A549 (cell line): ENCODE measurements around the gene VRTN. TPM values are rescaled to one million over a fixed set of nuclear protein-coding genes. Genes with fewer than 3 reads are reported as not detected.
"Not testable (repeated sequence)": the region's sequence is repeated elsewhere in the genome, so short reads cannot be mapped to it uniquely, and the experiment has no call there.

Source experiments
- ATAC-seq, 2 experiments: fragments of 200-7000 bp in 1 of 2; fragments of >200 bp in 1 of 2; cut with Nextera tagmentation in 1 of 2; cut with Tn5 transposase in 1 of 2; 3 replicates each; pipeline versions ENCODE4 v1.8.0 to v1.9.1; 2018 to 2020; ENCODE audit warnings: mild to moderate bottlenecking in 1 of 2, moderate library complexity in 1 of 2
- CTCF ChIA-PET: fragments of 300-600 bp; sonication (Branson Sonifier 250); formaldehyde crosslinking; extraction: SDS; loops from one replicate; lab custom pipeline; 2021; ENCODE audit warnings: antibody characterized with exemption, inconsistent platforms; lab: Yijun Ruan, JAX
- POLR2A ChIA-PET: fragments of 350-600 bp; formaldehyde crosslinking; extraction: SDS; loops from one replicate; lab custom pipeline; 2021; ENCODE audit warnings: antibody characterized with exemption, inconsistent platforms; lab: Yijun Ruan, JAX
- DNase-seq, 2 experiments: peaks; one replicate each; pipeline versions ENCODE4 v3.0.0 to v3.0.0-alpha.2; 2011 to 2016; ENCODE audit warnings: low read depth in 1 of 2, low spot score in 1 of 2
- FAIRE-seq: peaks from 2 replicates; lab custom pipeline; 2011; peaks lifted over from hg19 to GRCh38; lab: Jason Lieb, UNC
- H3K27ac ChIP-seq, 2 experiments: fragments of >200 bp; sonication (Bioruptor Twin); formaldehyde crosslinking; 3 replicates each; pipeline ENCODE4 v1.5.1; 2016 to 2017
- H3K4me1 ChIP-seq: fragments of >200 bp; sonication (Bioruptor Twin); formaldehyde crosslinking; 3 replicates; pipeline ENCODE4 v1.6.1; 2016
- H3K4me2 ChIP-seq: fragments of >200 bp; sonication (Bioruptor Twin); formaldehyde crosslinking; 3 replicates; pipeline ENCODE4 v1.6.1; 2016
- H3K4me3 ChIP-seq: fragments of >200 bp; sonication (Bioruptor Twin); formaldehyde crosslinking; 3 replicates; pipeline ENCODE4 v1.5.1; 2016
- H3K9me3 ChIP-seq: fragments of >200 bp; sonication (Bioruptor Twin); formaldehyde crosslinking; 3 replicates; pipeline ENCODE4 v1.6.1; 2016
- BHLHE40 ChIP-seq: IDR thresholded peaks from 2 replicates; pipeline ENCODE4 v1.6.1; 2012; ENCODE audit warnings: low read depth, low read length, inconsistent platforms
- CBX2 ChIP-seq: fragments of 200-600 bp; sonication (generic); IDR thresholded peaks from 2 replicates; pipeline ENCODE4 v1.6.1; 2016; ENCODE audit warnings: low read depth, mild to moderate bottlenecking, borderline replicate concordance
- CBX8 ChIP-seq: fragments of 200-600 bp; sonication (generic); IDR thresholded peaks from 2 replicates; pipeline ENCODE4 v1.6.1; 2016
- CEBPB ChIP-seq, 2 experiments: fragments of >200 bp in 1 of 2; sonication (Bioruptor Twin) in 1 of 2; formaldehyde crosslinking in 1 of 2; IDR thresholded peaks; 2 replicates each; pipeline ENCODE4 v1.6.1; 2012 to 2016
- ELK1 ChIP-seq: fragments of 150-350 bp; IDR thresholded peaks from 2 replicates; pipeline ENCODE4 v1.6.1; 2014; ENCODE audit warnings: low read depth, mild to moderate bottlenecking, low read length
- ESRRA ChIP-seq: fragments of 150-350 bp; IDR thresholded peaks from 2 replicates; pipeline ENCODE4 v1.6.1; 2014; ENCODE audit warnings: mild to moderate bottlenecking, low read length, borderline replicate concordance
- FOSB ChIP-seq: fragments of 250-450 bp; sonication (Bioruptor Pico); IDR thresholded peaks from 2 replicates; pipeline ENCODE4 v1.5.0; 2020; ENCODE audit warnings: mild to moderate bottlenecking, moderate library complexity
- FOXS1 ChIP-seq: fragments of 250-450 bp; sonication (Bioruptor Pico); IDR thresholded peaks from 2 replicates; pipeline ENCODE4 v1.5.0; 2020; ENCODE audit warnings: mild to moderate bottlenecking, moderate library complexity
- GATA3 ChIP-seq: IDR thresholded peaks from 2 replicates; pipeline ENCODE4 v1.6.1; 2012; ENCODE audit warnings: borderline replicate concordance
- HDAC2 ChIP-seq: fragments of 200-600 bp; sonication (generic); IDR thresholded peaks from 2 replicates; pipeline ENCODE4 v1.6.1; 2016
- HES2 ChIP-seq: fragments of >200 bp; sonication (Bioruptor Twin); formaldehyde crosslinking; IDR thresholded peaks from 2 replicates; pipeline ENCODE4 v1.6.1; 2016
- HOXA7 ChIP-seq: fragments of 250-450 bp; sonication (Bioruptor Pico); IDR thresholded peaks from 2 replicates; pipeline ENCODE4 v1.5.0; 2020; ENCODE audit warnings: mild to moderate bottlenecking, moderate library complexity
- HOXB5 ChIP-seq: fragments of 250-450 bp; sonication (Bioruptor Pico); IDR thresholded peaks from 2 replicates; pipeline ENCODE4 v1.5.0; 2020; ENCODE audit warnings: mild to moderate bottlenecking, moderate library complexity
- KDM1A ChIP-seq: fragments of 200-600 bp; sonication (generic); IDR thresholded peaks from 2 replicates; pipeline ENCODE4 v1.6.1; 2016; ENCODE audit warnings: low read depth, mild to moderate bottlenecking
- KDM5A ChIP-seq: fragments of 200-600 bp; sonication (generic); IDR thresholded peaks from 2 replicates; pipeline ENCODE4 v1.6.1; 2016; ENCODE audit warnings: antibody characterized with exemption, mild to moderate bottlenecking
- MAX ChIP-seq: IDR thresholded peaks from 2 replicates; pipeline ENCODE4 v1.6.1; 2012
- MAZ ChIP-seq: fragments of 150-350 bp; IDR thresholded peaks from 2 replicates; pipeline ENCODE4 v1.6.1; 2014; ENCODE audit warnings: antibody characterized with exemption, low read depth, low read length, borderline replicate concordance
- NPAS2 ChIP-seq: fragments of 250-450 bp; sonication (Bioruptor Pico); IDR thresholded peaks from 2 replicates; pipeline ENCODE4 v1.8.0; 2022; ENCODE audit warnings: mild to moderate bottlenecking, moderate library complexity, borderline replicate concordance
- POLR2A ChIP-seq: IDR thresholded peaks from 2 replicates; pipeline ENCODE4 v1.6.1; 2012; ENCODE audit warnings: mild to moderate bottlenecking, low read length
- POLR2AphosphoS2 ChIP-seq: conservative IDR thresholded peaks from 2 replicates; pipeline ENCODE4 v1.6.1; 2012; ENCODE audit warnings: low read length, improper control_type of control experiment, inconsistent platforms
- RAD21 ChIP-seq, 2 experiments: fragments of >200 bp in 1 of 2; sonication (Bioruptor Twin) in 1 of 2; formaldehyde crosslinking in 1 of 2; IDR thresholded peaks in 1 of 2; conservative IDR thresholded peaks in 1 of 2; 2 replicates in 1 of 2; 3 replicates in 1 of 2; pipeline ENCODE4 v1.6.1; 2012 to 2018; ENCODE audit warnings: inconsistent platforms in 1 of 2
- RNF2 ChIP-seq: fragments of 200-600 bp; sonication (generic); IDR thresholded peaks from 2 replicates; pipeline ENCODE4 v1.6.1; 2016; ENCODE audit warnings: low read depth, mild to moderate bottlenecking, antibody characterized with exemption, moderate library complexity, borderline replicate concordance
- SMC3 ChIP-seq: fragments of >200 bp; sonication (Bioruptor Twin); formaldehyde crosslinking; IDR thresholded peaks from 3 replicates; pipeline ENCODE4 v1.6.1; 2018; ENCODE audit warnings: inconsistent platforms
- SREBF2 ChIP-seq: fragments of 450-650 bp; IDR thresholded peaks from 2 replicates; pipeline ENCODE4 v1.6.1; 2014; ENCODE audit warnings: mild to moderate bottlenecking, moderate library complexity
- TFCP2L1 ChIP-seq: fragments of 250-450 bp; sonication (Bioruptor Pico); IDR thresholded peaks from 2 replicates; pipeline ENCODE4 v1.5.0; 2021; ENCODE audit warnings: mild to moderate bottlenecking
- ZFP36 ChIP-seq: fragments of 450-650 bp; IDR thresholded peaks from 2 replicates; pipeline ENCODE4 v1.6.1; 2014; ENCODE audit warnings: borderline replicate concordance; ENCODE audit not compliant: partially characterized antibody
- WGBS: methylation state at CpG from one replicate; pipeline ENCODE4 v1.1.6; 2017; ENCODE audit errors: missing lambda C conversion rate; 5-methylcytosine and 5-hydroxymethylcytosine counted together
- polyA plus RNA-seq, 4 experiments: library from polyadenylated mRNA; depleted of rRNA in 3 of 4; stranded (reverse); fragments of >200 nt; fragmentation: RNase III in 1 of 4; extraction: RNeasy Plus Mini Kit Qiagen cat#74134 plus additional on column Dnase treatment in 1 of 4; gene quantifications; 2 replicates in 3 of 4; 3 replicates in 1 of 4; pipeline ENCODE4 v1.2.3, GENCODE V29; 2011 to 2017
- TF ChIP-seq, protein P1 (sequence below): fragments of 450-650 bp; IDR thresholded peaks from 2 replicates; pipeline ENCODE4 v1.6.1; 2014; ENCODE audit warnings: antibody characterized with exemption

The VRTN gene
- polyA plus RNA-seq, 2 of the 4 experiments (the other 2 are of a cell fraction) = not detected

DNA sequence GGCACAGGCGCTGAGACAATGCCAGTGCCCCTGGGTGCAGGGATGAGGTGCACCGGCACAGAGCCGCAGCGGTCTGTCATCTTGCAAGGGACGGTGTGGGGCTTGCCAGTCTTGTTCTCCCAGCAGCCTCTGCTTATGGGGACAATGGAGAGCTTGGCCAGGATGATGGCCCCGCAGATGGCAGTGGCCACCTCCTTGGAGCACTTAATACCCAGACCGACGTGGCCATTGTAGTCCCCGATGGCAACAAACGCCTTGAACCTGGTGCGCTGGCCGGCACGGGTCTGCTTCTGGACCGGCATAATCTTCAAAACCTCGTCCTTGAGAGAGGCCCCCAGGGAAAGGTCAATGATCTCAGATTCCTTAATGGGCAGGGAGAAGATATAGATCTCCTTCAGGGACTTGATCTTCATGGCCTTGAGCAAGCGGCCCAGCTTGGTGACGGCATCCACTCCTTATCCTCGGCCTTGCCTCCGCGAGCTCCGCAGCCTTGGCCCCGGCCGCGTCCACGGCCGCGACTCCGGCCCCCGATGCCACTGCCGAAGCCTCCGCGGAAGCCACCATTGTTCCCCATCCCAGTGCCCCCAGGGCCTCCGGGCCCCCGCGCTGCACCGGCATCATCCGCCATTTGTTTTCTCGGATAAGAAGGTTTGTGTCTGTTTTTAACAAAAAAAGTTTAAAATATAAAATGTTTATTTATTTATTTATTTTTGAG lies 29.9 kb downstream of the VRTN start:
- no peak overlapping the region for H3K4me2 ChIP-seq
- no peak for DNase-seq
- ChIA-PET POLR2A (no interaction called here), CTCF (interaction anchor here (0.8 to 0.9 kb wide), 2 partner anchors 15 to 54 kb away, joined by 3 read pairs; no protein-coding TSS in a partner anchor)
- H3K9me3 ChIP-seq = no peaks in the 10 kb centered on the region
- TF ChIP-seq KDM1A = no peak
- no peak for TF ChIP-seq CBX2
- no peak for TF ChIP-seq RAD21 (conservative IDR thresholded peaks at IDR 0.05 in 1 of 2, IDR thresholded peaks at IDR 0.05 in 1 of 2)
- no peak for TF ChIP-seq POLR2AphosphoS2
- no peak for ATAC-seq
- H3K4me3 ChIP-seq = no peak overlapping the region
- H3K4me1 ChIP-seq = no peaks in the 10 kb centered on the region
- FAIRE-seq = no peak
- WGBS = 89% methylated on average over 37 of the region's 38 CpGs
- H3K27ac ChIP-seq = no peak overlapping the region

GRCh38 chr14:74380172-74380571 lies 31.9 kb downstream of the VRTN start:
- DNase-seq = no peak
- no peak for FAIRE-seq
- Histone ChIP-seq H3K4me1 (no peaks in the 10 kb centered on the region), H3K4me3 (no peak overlapping the region), H3K27ac (no peak overlapping the region), H3K9me3 (no peaks in the 10 kb centered on the region), H3K4me2 (no peak overlapping the region)
- 0 out of 6 replicates have a peak, but pooled peaks of 1 of the 2 experiments have one; percentile 19 for ATAC-seq
- POLR2A ChIA-PET = no interaction called here
- TF ChIP-seq MAX (no peak), NPAS2 (CRISPR knock-in tag) (no peak), ELK1 (no peak), ZFP36 (no peak), BHLHE40 (no peak), RNF2 (no peak)
- TF ChIP-seq, all 56 proteins: peak for 0
- 59% methylated on average over 9 of the region's 9 CpGs for WGBS
- CTCF ChIA-PET = interaction anchor here (0.6 to 2.3 kb wide), 4 partner anchors 17 to 484 kb away, joined by 3 to 6 read pairs (median 4); no protein-coding TSS in a partner anchor

DNA sequence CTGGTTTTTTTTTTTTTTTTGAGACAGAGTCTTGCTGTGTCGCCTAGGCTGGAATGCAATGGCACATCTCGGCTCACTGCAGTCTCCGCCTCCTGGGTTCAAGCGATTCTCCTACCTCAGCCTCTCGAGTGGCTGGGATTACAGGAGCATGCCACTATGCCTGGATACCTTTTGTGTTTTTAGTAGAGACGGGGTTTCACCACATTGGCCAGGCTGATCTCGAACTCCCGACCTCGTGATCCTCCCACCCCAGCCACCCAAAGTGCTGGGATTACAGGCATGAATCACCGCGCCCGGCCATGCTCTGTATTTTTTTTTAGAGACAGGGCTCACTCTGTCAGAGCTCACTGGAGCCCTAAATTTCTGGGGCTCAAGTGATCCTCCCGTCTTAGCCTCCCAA lies 32.6 kb downstream of the VRTN start:
- 72% methylated on average over 13 of the region's 13 CpGs for WGBS
- POLR2A ChIA-PET = no interaction called here
- H3K9me3 ChIP-seq = no peaks in the 10 kb centered on the region
- TF ChIP-seq POLR2A (no peak), CEBPB (IDR thresholded peaks at IDR 0.05) (no peak), HES2 (no peak), FOXS1 (CRISPR knock-in tag) (no peak), ELK1 (no peak), GATA3 (no peak), SMC3 (no peak), SREBF2 (no peak), HDAC2 (no peak), MAZ (no peak), TFCP2L1 (CRISPR knock-in tag) (no peak), NPAS2 (CRISPR knock-in tag) (no peak), ESRRA (no peak), FOSB (no peak), CBX8 (no peak), KDM1A (no peak), HOXA7 (CRISPR knock-in tag) (no peak), KDM5A (no peak), HOXB5 (CRISPR knock-in tag) (no peak)
- TF ChIP-seq, protein P1, sequence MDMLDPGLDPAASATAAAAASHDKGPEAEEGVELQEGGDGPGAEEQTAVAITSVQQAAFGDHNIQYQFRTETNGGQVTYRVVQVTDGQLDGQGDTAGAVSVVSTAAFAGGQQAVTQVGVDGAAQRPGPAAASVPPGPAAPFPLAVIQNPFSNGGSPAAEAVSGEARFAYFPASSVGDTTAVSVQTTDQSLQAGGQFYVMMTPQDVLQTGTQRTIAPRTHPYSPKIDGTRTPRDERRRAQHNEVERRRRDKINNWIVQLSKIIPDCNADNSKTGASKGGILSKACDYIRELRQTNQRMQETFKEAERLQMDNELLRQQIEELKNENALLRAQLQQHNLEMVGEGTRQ = no peak
- TF ChIP-seq, all 56 proteins: peak for 0
- ATAC-seq (no peak), DNase-seq (no peak), FAIRE-seq (no peak)
- H3K4me2 ChIP-seq = no peak overlapping the region
- CTCF ChIA-PET = interaction anchor here (0.6 to 2.3 kb wide), 6 partner anchors 11 to 483 kb away, joined by 3 to 6 read pairs (median 4); no protein-coding TSS in a partner anchor
- H3K4me3 ChIP-seq = no peak overlapping the region
- H3K4me1 ChIP-seq = no peaks in the 10 kb centered on the region
- no peak overlapping the region for H3K27ac ChIP-seq

DNA sequence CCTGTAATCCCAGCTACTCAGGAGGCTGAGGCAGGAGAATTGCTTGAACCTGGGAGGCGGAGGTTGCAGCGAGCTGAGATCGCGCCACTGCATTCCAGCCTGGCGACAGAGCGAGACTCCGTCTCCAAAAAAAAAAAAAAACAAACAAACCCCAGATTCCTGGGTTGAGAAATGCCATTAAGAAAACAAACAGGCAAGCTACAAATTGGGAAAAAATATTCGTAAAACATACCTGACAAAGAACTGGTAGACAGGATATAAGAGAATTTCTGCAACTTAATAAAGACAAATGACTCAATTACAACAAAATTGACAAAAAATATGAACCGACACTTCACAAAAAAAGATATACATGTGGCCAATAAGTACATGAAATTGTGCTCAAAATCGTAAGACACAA lies 33.3 kb downstream of the VRTN start:
- POLR2A ChIA-PET, H3K4me2 ChIP-seq, DNase-seq, H3K4me1 ChIP-seq, H3K9me3 ChIP-seq, FAIRE-seq, H3K4me3 ChIP-seq, H3K27ac ChIP-seq, ATAC-seq: not testable (repeated sequence)
- CTCF ChIA-PET = interaction anchor here (1.7 kb wide), 1 partner anchor 97 kb away, joined by 4 read pairs; no protein-coding TSS in a partner anchor
- WGBS = 33% methylated on average over 7 of the region's 10 CpGs
